GM21576 (cell line): ENCODE data around the gene SLC49A4.

ENCODE experiments used
- ATAC-seq: cut with Tn5 transposase; IDR thresholded peaks from one replicate; pipeline ENCODE4 v1.9.1; 2021; ENCODE audit warnings: mild to moderate bottlenecking, moderate library complexity; ENCODE audit not compliant: unreplicated experiment

SLC49A4 gene

GRCh38 chr3:122857019-122857418 lies 62.1 kb downstream of the SLC49A4 start:
- no peak for ATAC-seq

GRCh38 chr3:122858373-122858772 lies 63.5 kb downstream of the SLC49A4 start:
- no peak for ATAC-seq

DNA sequence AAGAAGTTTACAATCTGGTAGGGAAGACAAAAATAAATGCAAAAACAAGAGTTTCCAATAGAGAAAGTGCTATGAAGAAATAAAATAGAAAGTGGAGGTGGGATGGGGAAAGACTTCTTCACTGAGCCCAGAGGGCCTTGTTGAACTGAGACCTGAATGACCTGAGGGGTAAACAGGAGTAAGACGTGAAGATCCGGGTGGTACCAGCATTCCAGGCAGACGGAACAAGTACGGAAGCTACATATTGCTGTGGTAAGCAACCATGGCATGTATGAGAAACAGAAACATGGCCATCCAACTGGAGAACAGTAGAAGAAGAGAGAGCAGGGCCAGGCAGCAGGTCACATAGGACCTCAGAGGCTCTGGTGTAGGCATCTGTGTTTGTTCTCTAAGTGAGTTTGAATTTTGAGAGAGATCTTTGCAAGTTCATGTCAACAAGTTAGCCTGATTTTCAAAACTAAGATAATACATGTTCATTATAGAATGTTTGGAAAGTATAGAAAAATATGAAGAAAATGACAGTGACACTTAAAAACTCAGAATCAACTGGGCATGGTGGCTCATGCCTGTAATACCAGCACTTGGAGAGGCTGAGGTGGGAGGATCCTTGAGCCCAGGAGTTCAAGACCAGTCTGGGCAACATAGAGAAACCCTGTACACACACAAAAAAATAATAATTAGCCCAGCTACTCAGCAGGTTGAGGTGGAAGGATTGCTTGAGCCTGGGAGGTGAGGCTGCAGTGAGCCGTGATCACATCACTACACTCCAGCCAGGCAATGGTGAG lies 64.3 kb downstream of the SLC49A4 start:
- no peak for ATAC-seq

DNA sequence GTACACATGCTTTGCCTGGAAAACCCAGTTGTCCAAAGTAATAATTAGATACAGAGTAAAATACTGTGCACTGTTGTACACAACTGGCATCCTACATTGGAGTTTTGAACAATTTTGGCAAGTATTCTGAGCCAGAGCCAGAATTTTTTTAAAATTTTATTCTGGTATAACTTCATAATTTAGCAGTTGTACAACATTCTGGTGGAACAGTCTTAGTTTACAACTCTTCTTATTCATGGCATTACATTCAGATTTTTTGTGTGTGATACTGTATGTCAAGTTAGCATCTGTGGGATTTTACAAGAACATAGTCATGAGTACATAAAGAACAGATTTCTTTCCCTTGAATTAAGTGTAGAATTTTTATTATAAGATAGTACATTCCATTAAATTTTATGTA lies 67.5 kb downstream of the SLC49A4 start:
- ATAC-seq = no peak

- no peak for ATAC-seq
Measured at GRCh38 chr3:122864498-122864897, 69.6 kb downstream of the SLC49A4 start.

- no peak for ATAC-seq
Measured at GRCh38 chr3:122868322-122868721, 73.5 kb downstream of the SLC49A4 start.

GRCh38 chr3:122873741-122874515 lies 79.1 kb downstream of the SLC49A4 start:
- ATAC-seq = no peak

GRCh38 chr3:122875547-122876127 lies 80.8 kb downstream of the SLC49A4 start:
- no peak for ATAC-seq

- ATAC-seq = no peak
Measured at GRCh38 chr3:122880173-122880572, 85.3 kb downstream of the SLC49A4 start.

GRCh38 chr3:122880624-122881023 lies 85.8 kb downstream of the SLC49A4 start:
- no peak for ATAC-seq

GRCh38 chr3:122882361-122882947 lies 87.6 kb downstream of the SLC49A4 start:
- no peak for ATAC-seq

DNA sequence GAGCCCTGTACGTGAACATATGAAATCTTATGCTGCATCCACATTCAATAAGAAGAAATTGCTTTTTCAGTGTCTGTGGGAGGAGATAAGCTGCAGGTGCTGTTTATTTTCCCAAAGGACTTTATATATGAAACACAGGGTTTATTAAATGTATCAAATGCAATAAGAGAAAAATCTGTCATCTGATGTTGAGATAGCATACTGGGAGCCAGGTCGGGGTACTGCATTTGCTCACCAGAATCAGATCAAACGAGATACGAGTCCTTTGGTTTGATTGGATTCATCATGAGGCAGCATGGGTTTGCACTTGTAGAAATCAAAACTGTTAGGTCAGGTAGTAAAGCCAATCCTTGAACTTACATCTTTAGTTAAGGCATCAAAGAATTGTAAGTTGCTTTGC lies 91.4 kb downstream of the SLC49A4 start:
- ATAC-seq = no peak

DNA sequence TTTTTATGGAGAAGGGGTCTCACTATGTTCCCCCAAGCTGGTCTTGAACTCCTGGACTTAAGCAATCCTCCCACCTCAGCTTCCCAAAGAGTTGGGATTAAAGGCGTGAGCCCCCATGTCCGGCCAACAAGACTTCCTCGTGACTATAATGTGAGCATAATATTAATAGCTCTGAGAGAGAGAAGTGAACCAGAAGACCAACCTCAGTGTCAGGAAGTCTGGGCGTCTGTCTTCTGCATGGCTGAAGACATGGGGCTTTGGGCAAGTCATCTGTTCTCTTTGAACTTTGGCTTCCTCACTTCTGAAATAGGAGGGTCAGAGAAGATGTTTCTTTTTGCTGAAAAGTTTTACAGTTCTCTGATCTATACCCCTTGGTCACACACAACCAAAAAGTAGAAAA lies 92.1 kb downstream of the SLC49A4 start:
- ATAC-seq = no peak

DNA sequence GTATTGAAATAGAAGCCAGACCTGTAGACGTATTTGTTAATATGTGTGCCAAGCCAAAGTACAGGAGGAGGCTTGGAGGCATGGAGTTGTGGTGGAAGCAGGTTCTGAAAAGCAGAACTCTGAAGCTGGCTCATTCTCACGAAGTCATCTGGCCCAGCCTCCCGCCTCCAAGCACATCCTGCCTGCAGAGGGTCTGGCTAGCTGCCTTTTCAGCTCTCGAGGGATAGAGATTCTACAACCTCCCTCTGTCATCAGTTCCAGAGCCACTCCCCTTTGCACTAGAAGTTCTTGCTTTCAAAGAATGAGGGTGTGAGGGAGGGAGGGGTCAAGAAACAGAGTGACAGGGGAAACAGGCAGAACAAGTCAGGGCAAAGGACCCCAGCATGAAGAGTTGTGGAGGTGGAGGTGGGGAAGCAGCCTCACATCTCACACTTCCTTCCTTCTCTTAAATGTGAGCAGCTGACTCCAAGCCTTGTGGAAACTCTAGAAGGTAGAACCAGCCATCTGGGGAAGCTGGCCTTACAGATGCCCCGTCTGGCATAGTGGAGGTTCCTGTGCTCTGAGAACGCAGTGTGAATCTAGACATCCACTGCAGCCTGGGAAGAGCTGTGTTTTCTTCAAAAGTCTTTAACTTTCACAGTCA lies 95.3 kb downstream of the SLC49A4 start:
- ATAC-seq = peak; percentile 49

DNA sequence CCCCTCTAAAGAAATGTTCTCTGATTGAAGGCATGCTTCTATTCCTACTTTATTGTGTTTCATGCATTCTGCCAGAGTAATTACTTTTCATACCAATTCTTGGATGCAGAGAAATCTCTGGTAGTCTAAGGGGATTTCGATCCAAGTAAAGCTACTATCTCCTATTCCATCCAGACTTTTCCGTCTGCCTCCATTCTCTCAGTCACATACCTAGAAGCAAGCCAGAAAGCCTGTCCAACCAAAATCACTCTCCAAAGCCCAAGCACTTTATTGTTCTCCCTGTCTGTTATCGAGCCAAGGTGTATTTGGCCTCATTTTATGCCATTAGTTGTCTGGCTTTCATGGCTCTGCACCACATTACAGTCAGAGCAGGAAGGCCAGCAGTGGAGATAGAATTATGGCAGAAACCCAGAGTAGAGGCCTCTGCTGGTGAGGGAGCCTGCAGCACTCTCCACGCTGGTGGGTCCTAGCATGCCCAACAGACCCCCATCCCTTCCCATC lies 95.9 kb downstream of the SLC49A4 start:
- ATAC-seq = no peak

DNA sequence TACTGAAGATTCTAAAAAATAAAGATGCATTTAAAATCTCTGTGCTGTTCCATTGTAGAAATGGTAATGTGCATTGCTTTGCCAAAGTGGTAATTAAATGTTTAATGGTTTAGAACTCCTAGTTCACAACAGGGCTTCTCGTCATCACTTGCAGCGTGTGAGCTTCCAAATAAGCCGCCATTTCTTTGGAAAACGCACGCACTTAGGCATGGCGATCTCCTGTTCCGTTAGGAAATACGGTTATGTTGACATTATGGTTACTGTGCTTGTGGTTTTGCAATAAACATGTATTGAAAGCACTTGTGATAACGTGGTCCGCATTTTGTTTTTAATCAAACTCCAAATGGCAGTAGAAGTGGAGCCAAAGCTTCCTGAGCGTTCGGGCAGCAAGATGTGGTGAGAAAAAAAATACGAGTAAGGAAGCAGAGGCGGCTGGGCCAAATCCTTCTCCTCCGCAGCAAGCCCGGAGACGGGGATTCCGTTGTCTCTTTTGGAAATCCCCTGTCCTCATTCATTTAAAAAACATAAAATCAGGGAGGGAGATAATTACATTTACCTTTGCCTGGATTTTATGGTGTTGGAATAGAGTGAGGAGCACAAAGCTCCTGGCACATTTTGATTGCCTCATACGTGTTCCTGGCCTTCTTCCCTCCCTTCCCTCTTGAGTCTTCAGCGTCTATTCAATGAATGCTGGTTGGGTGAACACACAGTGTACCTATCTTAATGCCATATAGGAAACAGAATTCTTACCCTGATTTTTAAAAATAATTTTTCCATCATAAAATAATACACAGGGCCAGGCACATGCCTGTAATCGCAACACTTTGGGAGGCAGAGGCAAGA lies 97.5 kb downstream of the SLC49A4 start:
- no peak for ATAC-seq

DNA sequence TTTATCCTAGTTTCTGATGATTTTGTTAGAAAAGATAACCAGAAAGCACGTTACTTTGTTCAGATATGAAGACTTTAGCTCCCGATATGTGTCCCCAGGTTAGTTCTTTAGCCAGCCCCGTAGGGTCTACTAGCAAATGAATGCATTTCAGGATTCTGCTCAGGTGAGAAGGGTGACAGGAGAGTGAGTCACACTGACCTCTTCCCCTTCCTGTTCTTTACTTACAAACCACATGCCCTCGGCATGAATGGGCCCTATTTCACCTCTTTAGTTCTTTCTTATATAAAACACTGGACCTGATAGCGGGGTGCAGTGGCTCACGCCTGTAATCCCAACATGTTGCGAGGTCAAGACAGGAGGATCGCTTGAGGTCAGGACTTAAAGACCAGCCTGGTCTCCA lies 98.4 kb downstream of the SLC49A4 start:
- peak; percentile 56 for ATAC-seq

DNA sequence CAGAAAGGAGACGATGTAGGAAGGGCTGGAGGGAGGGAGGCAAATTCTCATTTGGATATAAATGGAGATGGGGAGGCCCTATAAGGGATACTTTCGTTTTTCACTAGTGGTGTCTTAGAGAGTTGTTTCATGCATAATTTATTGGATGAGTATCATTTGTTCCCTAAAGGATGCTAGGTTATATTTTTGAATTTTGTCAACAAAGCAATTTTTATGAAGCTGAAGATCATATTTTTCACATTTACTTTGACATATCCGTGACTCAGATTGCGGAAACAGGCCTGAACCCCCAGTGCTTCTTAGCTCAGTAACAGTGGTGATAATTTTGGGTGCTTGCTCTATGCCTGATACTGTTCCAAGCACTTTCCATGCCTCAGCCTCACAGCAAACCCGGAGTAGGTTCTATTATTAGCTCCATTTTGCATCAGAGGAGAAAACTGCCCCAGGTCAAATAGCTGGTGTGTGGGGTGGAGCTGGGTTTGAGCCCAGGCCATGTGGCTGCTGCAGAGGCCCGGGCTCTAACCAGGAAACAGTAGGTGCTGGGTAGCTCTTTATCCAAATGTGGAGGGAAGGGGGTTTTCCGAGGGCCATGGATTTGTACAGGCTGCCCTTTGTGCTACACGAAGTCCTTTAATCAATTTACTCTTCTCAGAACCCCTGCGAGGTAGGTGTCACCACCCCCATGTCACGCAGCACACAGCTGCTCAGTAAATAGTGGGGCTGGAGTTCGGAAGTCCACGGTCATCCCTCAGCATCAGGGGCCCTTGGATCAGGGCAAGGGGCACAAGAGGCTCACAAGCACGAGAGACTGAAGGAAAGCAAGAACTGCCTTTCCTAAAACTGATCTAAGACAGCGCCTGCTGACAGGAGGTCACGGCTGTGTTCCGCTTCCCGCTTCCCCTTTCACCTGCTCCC lies 99.1 kb downstream of the SLC49A4 start:
- no peak for ATAC-seq

- ATAC-seq = no peak
Measured at GRCh38 chr3:122898298-122898697, 103.4 kb downstream of the SLC49A4 start.
